Transverse colon (tissue), 4 donors: ENCODE results near the gene C22orf42. TPM values are rescaled to one million over a fixed set of nuclear protein-coding genes. Genes with fewer than 3 reads are reported as not detected.

Source experiments
- DNase-seq: peaks from one replicate; pipeline ENCODE4 v3.0.0-alpha.2; 2019
- H3K27ac ChIP-seq, 4 donors: fragments of 200-600 bp; sonication (generic); 2 replicates each; pipeline ENCODE4 v1.5.1; 2016 to 2018; ENCODE audit warnings: inconsistent platforms in 4 of 4
- H3K27me3 ChIP-seq: fragments of 200-600 bp; sonication (generic); 2 replicates; pipeline ENCODE4 v1.5.1; 2017; ENCODE audit warnings: inconsistent platforms
- H3K36me3 ChIP-seq, 4 donors: fragments of 200-600 bp; sonication (generic); 2 replicates each; pipeline ENCODE4 v1.5.1; 2017 to 2019; ENCODE audit warnings: inconsistent platforms in 4 of 4
- H3K4me1 ChIP-seq, 4 donors: fragments of 200-600 bp; sonication (generic); 2 replicates each; pipeline ENCODE4 v1.5.1; 2017 to 2020; ENCODE audit warnings: inconsistent platforms in 4 of 4
- H3K4me3 ChIP-seq, 4 donors: fragments of 200-600 bp; sonication (generic); 1 replicate in 1 of 4; 2 replicates in 3 of 4; pipeline versions ENCODE4 v1.5.1 to v1.6.1; 2017 to 2019; ENCODE audit warnings: inconsistent platforms in 4 of 4
- H3K9me3 ChIP-seq, 2 donors: fragments of 200-600 bp; sonication (generic); 2 replicates each; pipeline ENCODE4 v1.5.1; 2017 to 2019; ENCODE audit warnings: inconsistent platforms in 2 of 2
- CTCF ChIP-seq, 5 experiments: fragments of 200-600 bp in 3 of 5; fragments of 450-650 bp in 2 of 5; sonication (generic) in 3 of 5; IDR thresholded peaks; 1 replicate in 2 of 5; 2 replicates in 3 of 5; pipeline ENCODE4 v1.5.1; 2016 to 2017; ENCODE audit warnings: antibody characterized with exemption in 5 of 5, inconsistent platforms in 3 of 5, mild to moderate bottlenecking in 2 of 5, moderate library complexity in 1 of 5
- EP300 ChIP-seq: sonication (generic); formaldehyde crosslinking; IDR thresholded peaks from one replicate; pipeline ENCODE4 v1.6.1; 2017; ENCODE audit warnings: antibody characterized with exemption, low read depth
- POLR2A ChIP-seq: fragments of 450-650 bp; IDR thresholded peaks from one replicate; pipeline ENCODE4 v1.6.1; 2016; ENCODE audit warnings: antibody characterized with exemption, mild to moderate bottlenecking, moderate library complexity
- POLR2AphosphoS5 ChIP-seq, 3 donors: sonication (generic); formaldehyde crosslinking; IDR thresholded peaks; one replicate each; pipeline ENCODE4 v1.6.1; 2016; ENCODE audit warnings: antibody characterized with exemption in 3 of 3
- WGBS, 2 donors: methylation state at CpG; one replicate each; pipeline ENCODE4 v1.1.5; 2018; ENCODE audit warnings: low coverage in 1 of 2; 5-methylcytosine and 5-hydroxymethylcytosine counted together
- in situ Hi-C, 4 donors: fragments of 200-750 bp; cut with MboI; loops; one replicate each; pipeline versions ENCODE4 v1.15.0 to v1.15.1; 2017; ENCODE audit warnings: low sequenced_read_pairs in 3 of 4, low pct_ligation_motif_present in 1 of 4, low pct_unique_long_range_greater_than_20kb in 1 of 4
- intact Hi-C: fragments of 100-400 bp; cut with DNase I; formaldehyde crosslinking; loops from one replicate; pipeline ENCODE4 v1.15.1; 2023; ENCODE audit warnings: low total_unique reads
- total RNA-seq, 4 donors: library from RNA; depleted of rRNA; stranded (reverse); fragments of >200 nt; gene quantifications; one replicate each; pipeline ENCODE4 v1.1.0, GENCODE V29; 2016

Gene C22orf42
- total RNA-seq, 4 donors from 2014 or later = not detected

GRCh38 chr22:32185821-32186220 is 26.7 kb upstream of the C22orf42 start:
- H3K27me3 ChIP-seq = peaks cover 4% of the 10 kb centered on the region
- in situ Hi-C loops (no loop called here), intact Hi-C loops (no loop called here)
- H3K4me1 ChIP-seq = no peaks in the 10 kb centered on the region
- no peak overlapping the region for H3K4me3 ChIP-seq
- TF ChIP-seq CTCF (IDR thresholded peaks at IDR 0.05) = no peak
- H3K27ac ChIP-seq = no peak overlapping the region
- no peaks in the 10 kb centered on the region for H3K36me3 ChIP-seq
- H3K9me3 ChIP-seq = no peaks in the 10 kb centered on the region
- 78% methylated on average over 3 of the region's 3 CpGs; no CpG with 5 or more reads in 1 of the 2 donors for WGBS, 2 donors
- DNase-seq = no peak

- WGBS, 2 donors = 62 to 66% methylated on average over 3 of the region's 3 CpGs
- in situ Hi-C loops = no loop called here
These were observed 24.5 kb upstream of the C22orf42 start for GRCh38 chr22:32183625-32184024.

GRCh38 chr22:32181043-32181442 is 21.9 kb upstream of the C22orf42 start:
- in situ Hi-C loops = no loop called here

More at GRCh38 chr22:32183625-32184024, 24.5 kb upstream of the C22orf42 start:
- TF ChIP-seq POLR2AphosphoS5 (IDR thresholded peaks at IDR 0.05) = no peak
- TF ChIP-seq EP300 = no peak
- TF ChIP-seq CTCF (IDR thresholded peaks at IDR 0.05) = no peak
- TF ChIP-seq POLR2A = no peak
- Histone ChIP-seq H3K4me3 (no peak overlapping the region), H3K27me3 (peaks cover 16% of the 10 kb centered on the region), H3K9me3 (no peaks in the 10 kb centered on the region), H3K36me3 (no peaks in the 10 kb centered on the region), H3K4me1 (no peaks in the 10 kb centered on the region), H3K27ac (no peak overlapping the region)
- intact Hi-C loops = no loop called here
- DNase-seq = no peak

GRCh38 chr22:32177221-32177765 is 18.2 kb upstream of the C22orf42 start:
- Histone ChIP-seq H3K4me3 (no peak overlapping the region), H3K36me3 (no peaks in the 10 kb centered on the region), H3K4me1 (peaks cover 0 to 6% (median 2%) of the 10 kb centered on the region in 4 donors), H3K27ac (no peak overlapping the region), H3K27me3 (peaks cover 59% of the 10 kb centered on the region), H3K9me3 (no peaks in the 10 kb centered on the region)
- DNase-seq = no peak
- in situ Hi-C loops = no loop called here
- no peak for TF ChIP-seq POLR2AphosphoS5 (IDR thresholded peaks at IDR 0.05)
- TF ChIP-seq CTCF (IDR thresholded peaks at IDR 0.05) = no peak
- no peak for TF ChIP-seq POLR2A
- no peak for TF ChIP-seq EP300
- intact Hi-C loops = no loop called here
- WGBS, 2 donors = 86 to 92% methylated on average over 2 to 8 of the region's 8 CpGs

More at GRCh38 chr22:32181043-32181442, 21.9 kb upstream of the C22orf42 start:
- Histone ChIP-seq H3K27me3 (peaks cover 40% of the 10 kb centered on the region), H3K4me1 (peaks cover 0 to 3% (median 0%) of the 10 kb centered on the region in 4 donors), H3K27ac (no peak overlapping the region), H3K9me3 (no peaks in the 10 kb centered on the region), H3K4me3 (no peak overlapping the region), H3K36me3 (no peaks in the 10 kb centered on the region)
- TF ChIP-seq EP300 (no peak), CTCF (IDR thresholded peaks at IDR 0.05) (no peak), POLR2AphosphoS5 (IDR thresholded peaks at IDR 0.05) (no peak), POLR2A (no peak)
- intact Hi-C loops = no loop called here
- no peak for DNase-seq
- 20 to 77% methylated on average over 1 to 6 of the region's 6 CpGs for WGBS, 2 donors
